GM12891 (cell line): Measurements from ENCODE around the gene CALN1.
"Not testable (repeated sequence)": the region's sequence is repeated elsewhere in the genome, so short reads cannot be mapped to it uniquely, and the experiment has no call there.

Experiments used
- DNase-seq: peaks from one replicate; pipeline ENCODE4 v3.0.0; 2011; ENCODE audit warnings: low spot score; ENCODE audit not compliant: insufficient read length
- FAIRE-seq: peaks from 2 replicates; lab custom pipeline; 2011; peaks lifted over from hg19 to GRCh38; lab: Jason Lieb, UNC
- PAX5 ChIP-seq: IDR thresholded peaks from 2 replicates; pipeline ENCODE4 v1.6.1; 2011; ENCODE audit warnings: low read length, moderate library complexity, mild to moderate bottlenecking; ENCODE audit not compliant: insufficient read depth, severe bottlenecking
- POLR2A ChIP-seq: IDR thresholded peaks from 2 replicates; pipeline ENCODE4 v1.6.1; 2011; ENCODE audit warnings: low read depth, low read length, control low read depth
- POLR2AphosphoS5 ChIP-seq: IDR thresholded peaks from 2 replicates; pipeline ENCODE4 v1.6.1; 2011; ENCODE audit warnings: low read depth, low read length, control low read depth
- POU2F2 ChIP-seq: IDR thresholded peaks from 2 replicates; pipeline ENCODE4 v1.6.1; 2011; ENCODE audit warnings: low read depth, mild to moderate bottlenecking, control low read depth, low read length, moderate library complexity
- SPI1 ChIP-seq: IDR thresholded peaks from 2 replicates; pipeline ENCODE4 v1.6.1; 2011; ENCODE audit warnings: low read depth, low read length, control low read depth
- TAF1 ChIP-seq: IDR thresholded peaks from 2 replicates; pipeline ENCODE4 v1.6.1; 2011; ENCODE audit warnings: low read depth, low read length, control low read depth

The CALN1 gene

DNA sequence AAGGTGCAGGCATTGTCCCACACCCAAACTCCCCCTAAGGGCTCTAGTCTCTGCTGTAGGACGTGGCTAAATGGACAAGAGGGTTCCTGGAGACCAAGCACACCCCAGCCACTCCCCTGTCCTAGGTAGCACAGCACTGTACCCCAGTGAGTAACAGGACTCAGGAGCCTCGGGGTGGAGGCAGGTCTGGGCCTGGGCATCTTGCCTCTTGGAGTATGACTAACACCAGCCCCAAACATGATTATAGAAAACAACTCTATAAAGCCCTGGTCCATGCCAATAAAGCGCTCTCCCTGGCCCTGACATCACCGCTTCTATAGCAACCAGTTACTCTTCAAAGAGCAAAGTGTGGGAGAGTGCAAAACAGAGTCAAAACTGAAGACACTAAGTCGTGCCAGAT, 195.0 kb downstream of the CALN1 start:
- DNase-seq (no peak), FAIRE-seq (no peak)
- TF ChIP-seq TAF1 = no peak
- TF ChIP-seq PAX5 = no peak
- TF ChIP-seq POLR2A = no peak
- no peak for TF ChIP-seq POU2F2
- no peak for TF ChIP-seq POLR2AphosphoS5
- no peak for TF ChIP-seq SPI1

DNA sequence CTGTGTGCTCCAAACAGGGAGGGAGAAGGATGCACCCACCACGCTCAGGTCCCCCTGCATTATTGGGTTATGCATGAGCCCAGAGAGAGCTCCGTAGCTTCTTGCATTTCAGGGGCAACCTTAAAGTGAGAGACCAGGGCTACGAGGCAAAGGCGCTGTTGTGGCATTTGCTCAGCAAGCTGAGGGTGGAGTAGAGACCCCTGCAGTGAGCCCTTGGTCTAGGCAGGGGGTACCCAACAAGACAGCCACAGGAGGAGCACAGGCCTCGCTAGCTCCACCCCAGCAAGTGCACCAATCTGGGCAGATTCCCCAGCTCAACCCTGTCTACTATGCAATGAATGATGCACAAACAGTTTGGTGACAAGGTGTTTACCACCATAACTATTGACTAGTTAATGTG, 198.4 kb downstream of the CALN1 start:
- FAIRE-seq (no peak), DNase-seq (no peak)
- TF ChIP-seq PAX5 = no peak
- TF ChIP-seq POU2F2 = no peak
- TF ChIP-seq SPI1 = no peak
- no peak for TF ChIP-seq TAF1
- TF ChIP-seq POLR2AphosphoS5 = no peak
- no peak for TF ChIP-seq POLR2A

- FAIRE-seq = no peak
- no peak for DNase-seq
- TF ChIP-seq POLR2AphosphoS5 (no peak), TAF1 (no peak), POLR2A (no peak), SPI1 (no peak)
These were observed 199.1 kb downstream of the CALN1 start for GRCh38 chr7:72213081-72213480.

GRCh38 chr7:72211175-72211574, 201.0 kb downstream of the CALN1 start:
- TF ChIP-seq POLR2A (no peak), POLR2AphosphoS5 (no peak), TAF1 (no peak), POU2F2 (no peak), PAX5 (no peak), SPI1 (no peak)
- no peak for FAIRE-seq
- DNase-seq = no peak

DNA sequence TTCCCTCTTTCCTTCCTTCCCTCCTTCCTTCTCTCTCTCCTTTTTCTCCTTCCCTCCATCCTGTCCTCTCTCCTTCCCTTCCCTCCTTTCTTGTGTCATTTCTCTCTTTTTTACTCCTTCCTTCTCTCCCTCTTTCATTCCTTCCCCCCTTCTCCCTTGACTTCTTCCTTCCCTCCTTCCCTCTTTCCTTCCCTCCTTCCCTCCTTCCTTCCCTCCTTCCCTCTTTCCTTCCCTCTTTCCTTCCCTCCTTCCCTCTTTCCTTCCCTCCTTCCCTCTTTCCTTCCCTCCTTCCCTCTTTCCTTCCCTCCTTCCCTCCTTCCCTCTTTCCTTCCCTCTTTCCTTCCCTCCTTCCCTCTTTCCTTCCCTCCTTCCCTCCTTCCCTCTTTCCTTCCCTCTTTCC, 203.1 kb downstream of the CALN1 start:
- FAIRE-seq, DNase-seq: not testable (repeated sequence)

GRCh38 chr7:72196176-72196575, 216.0 kb downstream of the CALN1 start:
- DNase-seq (no peak), FAIRE-seq (no peak)
- TF ChIP-seq POLR2AphosphoS5 = no peak
- TF ChIP-seq PAX5 = no peak
- TF ChIP-seq POLR2A = no peak
- TF ChIP-seq SPI1 = no peak
- TF ChIP-seq POU2F2 = no peak

DNA sequence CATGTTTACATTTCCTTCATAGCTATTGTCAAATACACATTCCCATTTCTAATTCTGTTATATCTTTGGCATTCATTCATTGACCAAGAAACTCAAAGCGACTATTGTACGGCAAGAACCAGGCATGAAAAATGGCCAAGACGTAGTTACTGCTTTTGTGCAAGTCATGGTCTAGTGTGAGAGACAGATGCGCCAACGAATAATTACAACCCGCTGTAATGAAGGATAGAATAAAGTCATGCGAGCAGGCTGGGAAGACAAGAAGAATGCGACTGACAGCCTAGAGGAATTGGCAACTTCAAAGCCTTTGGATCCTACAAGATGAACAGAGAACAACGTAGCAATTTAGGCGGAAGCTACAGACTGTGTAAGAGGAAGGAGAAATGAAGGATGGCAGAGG, 221.2 kb downstream of the CALN1 start:
- FAIRE-seq = no peak
- no peak for DNase-seq
- TF ChIP-seq POLR2A (no peak), PAX5 (no peak), SPI1 (no peak)

GRCh38 chr7:72190146-72190545, 222.0 kb downstream of the CALN1 start:
- TF ChIP-seq POU2F2 (no peak), POLR2A (no peak), PAX5 (no peak), TAF1 (no peak), SPI1 (no peak), POLR2AphosphoS5 (no peak)
- no peak for FAIRE-seq
- DNase-seq = no peak

DNA sequence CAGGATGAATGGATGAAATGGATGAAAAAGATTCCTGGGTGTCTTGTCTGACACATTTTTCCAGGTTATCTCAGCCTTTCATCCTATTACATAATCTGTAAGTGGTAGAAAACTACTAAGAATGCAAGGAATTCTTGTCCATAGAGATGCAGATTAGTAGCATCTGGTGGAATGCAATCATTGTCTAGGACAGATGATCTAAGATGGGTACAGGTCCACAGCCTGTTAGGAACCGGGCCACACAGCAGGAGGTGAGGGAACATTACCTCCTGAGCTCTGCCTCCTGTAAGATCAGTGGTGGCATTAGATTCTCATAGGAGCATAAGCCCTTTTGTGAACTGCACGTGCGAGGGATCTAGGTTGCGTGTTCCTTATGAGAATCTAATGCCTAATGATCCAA, 225.0 kb downstream of the CALN1 start:
- DNase-seq (no peak), FAIRE-seq (no peak)
- TF ChIP-seq SPI1 (no peak), POLR2AphosphoS5 (no peak), TAF1 (no peak), POLR2A (no peak), PAX5 (no peak), POU2F2 (no peak)

DNA sequence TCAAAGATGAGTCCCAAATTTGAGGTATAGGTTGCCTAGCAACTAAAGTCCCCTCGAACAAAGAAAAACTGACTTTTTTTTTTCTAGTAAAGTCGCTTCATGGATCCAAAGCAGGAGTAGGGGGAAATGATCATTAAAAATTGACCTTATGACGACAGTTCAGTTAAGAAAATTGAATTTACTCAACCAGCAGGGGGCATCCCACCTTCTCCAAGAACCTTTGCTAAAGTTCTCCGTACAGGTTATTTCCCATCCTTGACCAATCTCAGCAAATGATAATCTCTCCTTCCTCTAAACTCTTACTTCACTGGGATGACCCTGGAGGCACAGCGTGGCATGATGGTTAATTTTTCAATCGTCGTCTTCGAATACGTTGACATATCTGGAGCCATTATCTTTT, 228.3 kb downstream of the CALN1 start:
- TF ChIP-seq PAX5 (no peak), POLR2AphosphoS5 (no peak), TAF1 (no peak), SPI1 (no peak), POU2F2 (no peak), POLR2A (no peak)
- FAIRE-seq = no peak
- DNase-seq = no peak

GRCh38 chr7:72182036-72182435, 230.1 kb downstream of the CALN1 start:
- DNase-seq = no peak
- TF ChIP-seq TAF1 (no peak), SPI1 (no peak), POU2F2 (no peak), PAX5 (no peak), POLR2AphosphoS5 (no peak), POLR2A (no peak)
- FAIRE-seq = no peak
